Measurements from ENCODE around the gene SFRP5. TPM values are rescaled to one million over a fixed set of nuclear protein-coding genes. Genes with fewer than 3 reads are reported as not detected.

SFRP5 gene
- total RNA-seq, 6 donors from 2014 or later: 0.69 to 14.9 (median 3.6) TPM

DNA sequence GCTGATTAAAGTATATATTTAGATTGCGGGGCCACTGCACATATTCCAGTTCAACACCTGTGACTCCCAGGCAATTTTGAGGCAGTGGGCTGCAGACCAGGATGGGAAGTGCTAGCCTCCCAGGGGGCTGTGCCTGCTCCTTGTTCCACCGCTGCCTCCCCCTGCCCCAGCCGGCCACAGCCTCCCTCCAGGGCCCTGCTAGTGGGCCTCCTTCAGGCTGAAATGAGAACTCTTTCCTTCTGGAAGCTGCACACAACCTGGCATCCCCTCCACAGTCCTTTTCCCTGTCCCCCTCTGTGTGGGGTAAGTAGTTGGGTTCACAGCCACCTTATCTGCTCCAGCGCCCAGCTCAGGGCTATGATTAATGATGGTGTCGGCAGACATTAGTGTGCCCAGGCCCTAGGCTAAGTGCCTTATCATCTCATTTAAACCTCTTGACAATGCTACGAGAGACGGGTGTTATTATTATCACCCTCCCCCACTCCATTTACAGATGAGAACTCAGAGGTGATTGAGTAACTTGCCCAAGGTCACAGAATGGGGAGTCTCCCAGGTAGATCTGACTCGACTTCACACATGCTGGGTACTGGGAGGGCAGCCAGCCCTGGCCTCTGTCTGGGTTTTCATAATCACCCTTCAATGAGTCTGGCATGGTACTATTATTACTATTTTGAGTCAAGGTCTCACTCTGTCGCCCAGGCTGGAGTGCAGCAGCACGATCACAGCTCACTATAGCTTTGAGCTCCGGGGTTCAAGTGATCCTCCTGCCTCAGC lies 10.8 kb upstream of the SFRP5 start:
- 61 to 63% methylated on average over 10 to 11 of the region's 11 CpGs for WGBS, 2 donors
- ATAC-seq (ENCODE audit: low FRiP score in 2 of 2): no peak
- no peaks in the 10 kb centered on the region for H3K36me3 ChIP-seq
- H3K4me1 ChIP-seq: peaks cover 17 to 44% (median 25%) of the 10 kb centered on the region in 4 donors
- DNase-seq: peak in 1 of 2 donors; percentile 61
- TF ChIP-seq, protein P1, sequence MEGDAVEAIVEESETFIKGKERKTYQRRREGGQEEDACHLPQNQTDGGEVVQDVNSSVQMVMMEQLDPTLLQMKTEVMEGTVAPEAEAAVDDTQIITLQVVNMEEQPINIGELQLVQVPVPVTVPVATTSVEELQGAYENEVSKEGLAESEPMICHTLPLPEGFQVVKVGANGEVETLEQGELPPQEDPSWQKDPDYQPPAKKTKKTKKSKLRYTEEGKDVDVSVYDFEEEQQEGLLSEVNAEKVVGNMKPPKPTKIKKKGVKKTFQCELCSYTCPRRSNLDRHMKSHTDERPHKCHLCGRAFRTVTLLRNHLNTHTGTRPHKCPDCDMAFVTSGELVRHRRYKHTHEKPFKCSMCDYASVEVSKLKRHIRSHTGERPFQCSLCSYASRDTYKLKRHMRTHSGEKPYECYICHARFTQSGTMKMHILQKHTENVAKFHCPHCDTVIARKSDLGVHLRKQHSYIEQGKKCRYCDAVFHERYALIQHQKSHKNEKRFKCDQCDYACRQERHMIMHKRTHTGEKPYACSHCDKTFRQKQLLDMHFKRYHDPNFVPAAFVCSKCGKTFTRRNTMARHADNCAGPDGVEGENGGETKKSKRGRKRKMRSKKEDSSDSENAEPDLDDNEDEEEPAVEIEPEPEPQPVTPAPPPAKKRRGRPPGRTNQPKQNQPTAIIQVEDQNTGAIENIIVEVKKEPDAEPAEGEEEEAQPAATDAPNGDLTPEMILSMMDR (IDR thresholded peaks at IDR 0.05): no peak
- no peak for TF ChIP-seq POLR2A (IDR thresholded peaks at IDR 0.05)
- no peak for TF ChIP-seq POLR2AphosphoS5 (IDR thresholded peaks at IDR 0.05)
- no peak for TF ChIP-seq EP300 (IDR thresholded peaks at IDR 0.05)
- H3K27me3 ChIP-seq: no peaks in the 10 kb centered on the region
- H3K4me3 ChIP-seq: no peak overlapping the region
- no peaks in the 10 kb centered on the region for H3K9me3 ChIP-seq
- no peak overlapping the region for H3K27ac ChIP-seq

DNA sequence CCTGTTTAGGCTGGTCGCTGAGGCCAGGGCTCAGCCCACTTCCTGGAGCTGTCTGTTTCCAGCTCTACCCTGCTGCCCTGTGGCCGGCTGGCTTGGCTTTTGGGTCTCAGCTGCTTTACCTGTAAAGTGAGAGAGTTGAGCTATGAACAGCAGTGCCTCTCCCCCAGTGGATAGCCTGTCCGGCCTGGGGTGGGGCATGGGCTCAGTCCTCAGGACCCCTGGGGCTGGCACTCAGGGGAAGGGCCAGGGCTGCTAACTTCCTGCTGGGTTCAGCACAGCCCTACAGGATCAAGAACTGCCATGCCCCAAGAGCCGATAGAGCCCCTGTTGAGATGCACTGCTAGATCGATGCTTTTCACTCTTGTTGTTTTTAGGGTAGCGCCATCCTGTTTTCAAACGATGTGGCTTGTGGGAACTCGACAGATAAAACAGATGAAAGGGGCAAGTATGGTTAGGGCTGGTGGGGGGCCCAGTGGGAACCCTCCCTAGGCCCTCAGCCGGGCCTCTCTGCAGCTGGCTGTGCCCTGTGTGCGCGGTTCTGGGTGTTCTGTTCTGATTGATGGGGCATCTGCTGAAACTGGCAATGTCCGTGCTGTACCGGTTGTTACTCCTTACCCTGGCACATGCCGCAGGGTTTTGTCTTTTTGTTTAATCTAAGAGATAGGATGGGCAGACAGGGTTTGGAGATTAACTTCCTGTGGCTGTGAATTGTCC lies 10.0 kb upstream of the SFRP5 start:
- no peak for DNase-seq
- peak overlapping the region in 2 of 4 donors; percentile 26 to 50 for H3K27ac ChIP-seq
- no peak overlapping the region for H3K4me3 ChIP-seq
- no peaks in the 10 kb centered on the region for H3K36me3 ChIP-seq
- H3K27me3 ChIP-seq: no peaks in the 10 kb centered on the region
- WGBS, 2 donors: 47 to 57% methylated on average over 6 to 14 of the region's 14 CpGs
- peaks cover 17 to 44% (median 25%) of the 10 kb centered on the region in 4 donors for H3K4me1 ChIP-seq
- TF ChIP-seq, protein P1 (IDR thresholded peaks at IDR 0.05): no peak
- no peak for TF ChIP-seq EP300 (IDR thresholded peaks at IDR 0.05)
- H3K9me3 ChIP-seq: no peaks in the 10 kb centered on the region
- no peak for ATAC-seq (ENCODE audit: low FRiP score in 2 of 2)

DNA sequence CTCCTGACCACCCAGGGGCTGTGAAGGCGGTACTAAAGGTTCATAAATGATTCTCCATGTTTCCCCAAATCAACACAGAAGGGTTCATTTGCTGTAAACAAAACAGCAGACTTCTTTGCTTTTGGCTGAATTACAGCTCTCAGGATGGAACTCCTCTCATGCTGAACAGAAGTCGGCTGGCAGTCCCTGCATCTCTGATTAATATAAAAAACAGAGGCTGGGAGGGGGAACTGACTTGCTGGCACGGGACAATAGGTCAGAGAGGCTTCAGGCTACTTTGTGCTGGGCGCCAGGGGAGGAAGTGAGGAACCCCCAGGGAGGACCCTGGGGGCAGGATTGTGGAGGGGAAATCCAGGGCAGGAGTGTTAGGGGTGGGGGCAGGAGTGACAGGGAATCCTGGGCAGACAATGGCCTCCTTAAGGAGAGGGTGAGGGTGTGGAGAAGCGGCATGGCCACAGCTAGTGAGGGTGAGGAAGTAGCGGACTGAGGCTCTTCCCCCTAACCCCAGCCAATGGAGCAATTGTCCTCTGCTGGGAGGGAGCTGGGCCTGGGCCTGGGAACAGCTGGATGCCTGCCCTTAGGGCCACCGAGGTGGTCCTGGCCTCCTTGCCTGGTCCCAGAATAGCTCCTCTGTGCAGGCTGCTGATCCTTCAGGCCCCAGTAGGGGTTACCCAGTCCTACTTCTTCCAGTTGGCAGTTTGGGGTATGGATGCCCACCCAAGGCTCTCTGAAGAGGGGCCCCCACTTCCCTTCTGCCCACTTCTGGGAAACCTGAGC lies 9.2 kb upstream of the SFRP5 start:
- WGBS, 2 donors: 23 to 37% methylated on average over 6 to 7 of the region's 7 CpGs
- no peaks in the 10 kb centered on the region for H3K36me3 ChIP-seq
- TF ChIP-seq, protein P1 (IDR thresholded peaks at IDR 0.05): no peak
- no peak for TF ChIP-seq POLR2AphosphoS5 (IDR thresholded peaks at IDR 0.05)
- TF ChIP-seq POLR2A (IDR thresholded peaks at IDR 0.05): no peak
- TF ChIP-seq EP300 (IDR thresholded peaks at IDR 0.05): no peak
- H3K27ac ChIP-seq: peak overlapping the region in 2 of 4 donors; percentile 26 to 50
- peaks cover 17 to 44% (median 25%) of the 10 kb centered on the region in 4 donors for H3K4me1 ChIP-seq
- no peaks in the 10 kb centered on the region for H3K9me3 ChIP-seq
- DNase-seq (no peak), ATAC-seq (ENCODE audit: low FRiP score in 2 of 2) (peak in 1 of 2 donors; percentile 3)
- H3K4me3 ChIP-seq: no peak overlapping the region
- H3K27me3 ChIP-seq: no peaks in the 10 kb centered on the region

DNA sequence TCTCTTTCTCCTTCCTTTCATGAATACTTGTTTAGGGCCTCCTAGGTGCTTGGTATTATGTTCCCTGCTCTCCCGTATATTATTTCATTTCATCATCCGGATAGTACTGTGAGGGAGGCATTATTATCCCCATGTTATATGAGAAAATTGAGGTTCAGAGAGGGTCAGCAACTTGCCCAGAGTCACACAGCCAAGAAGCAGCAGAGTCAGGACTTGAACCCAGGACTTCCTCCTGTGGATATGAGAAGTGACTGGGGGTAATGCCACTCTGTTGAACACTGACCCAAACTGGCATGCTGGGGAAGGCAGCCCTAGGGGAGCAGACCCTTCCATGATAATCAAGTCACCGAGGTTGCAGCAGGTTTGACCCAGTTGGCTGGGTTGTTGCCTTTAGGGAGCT lies 8.2 kb upstream of the SFRP5 start:
- H3K36me3 ChIP-seq: no peaks in the 10 kb centered on the region
- H3K9me3 ChIP-seq: no peaks in the 10 kb centered on the region
- no peak for TF ChIP-seq EP300 (IDR thresholded peaks at IDR 0.05)
- TF ChIP-seq POLR2A (IDR thresholded peaks at IDR 0.05): no peak
- TF ChIP-seq, protein P1 (IDR thresholded peaks at IDR 0.05): no peak
- TF ChIP-seq POLR2AphosphoS5 (IDR thresholded peaks at IDR 0.05): no peak
- ATAC-seq (ENCODE audit: low FRiP score in 2 of 2) (no peak), DNase-seq (no peak)
- WGBS, 2 donors: 93 to 94% methylated on average over 2 to 3 of the region's 3 CpGs
- no peak overlapping the region for H3K27ac ChIP-seq
- peaks cover 17 to 38% (median 25%) of the 10 kb centered on the region in 4 donors for H3K4me1 ChIP-seq
- H3K4me3 ChIP-seq: no peak overlapping the region
- H3K27me3 ChIP-seq: no peaks in the 10 kb centered on the region

All from upper lobe of left lung (tissue), 6 donors.